Lung microvascular endothelial cell (primary cell): Measurements from ENCODE around the gene SIGLEC12. TPM values are rescaled to one million over a fixed set of nuclear protein-coding genes. Genes with fewer than 3 reads are reported as not detected.
"Not testable (repeated sequence)": the region's sequence is repeated elsewhere in the genome, so short reads cannot be mapped to it uniquely, and the experiment has no call there.

Source experiments
- DNase-seq, 2 donors: peaks; one replicate each; pipeline versions ENCODE4 v3.0.0 to v3.0.0-alpha.2; 2010; ENCODE audit warnings: low read depth in 2 of 2
- total RNA-seq: library from RNA; depleted of rRNA; stranded (reverse); fragments of >200 nt; gene quantifications from 2 replicates; pipeline ENCODE4 v1.2.1, GENCODE V29; 2014

Gene SIGLEC12
- total RNA-seq, 1 donor from 2014 or later, result not detected

DNA sequence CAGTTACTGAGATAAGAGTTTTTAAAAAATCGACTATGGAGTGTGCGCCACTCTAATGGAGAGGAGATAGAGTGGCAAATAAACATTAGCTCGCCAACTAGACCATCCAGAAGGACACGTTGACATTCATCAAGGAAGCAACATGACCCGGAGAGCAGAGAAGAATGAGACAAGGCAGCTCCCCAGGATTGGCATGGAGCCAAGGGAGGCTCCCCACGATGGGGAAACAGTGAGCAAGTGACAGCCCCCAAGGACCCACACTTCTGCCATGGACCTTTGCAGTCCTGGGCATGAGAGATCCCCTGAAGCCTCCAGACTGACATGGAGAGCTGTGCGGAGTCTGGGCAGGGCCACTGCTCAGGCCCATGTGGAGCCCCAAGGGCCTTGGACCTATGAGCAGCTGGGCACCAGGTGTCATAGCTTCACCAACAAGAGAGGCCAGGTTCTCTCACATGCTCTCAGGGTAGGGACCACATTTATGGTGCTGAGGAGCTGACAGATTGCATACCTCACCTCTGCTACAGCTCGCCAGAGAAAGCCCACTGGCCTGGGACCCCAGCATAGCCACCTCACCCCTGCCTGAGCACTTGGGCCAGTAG is 23.2 kb upstream of the SIGLEC12 start:
- no peak for DNase-seq

DNA sequence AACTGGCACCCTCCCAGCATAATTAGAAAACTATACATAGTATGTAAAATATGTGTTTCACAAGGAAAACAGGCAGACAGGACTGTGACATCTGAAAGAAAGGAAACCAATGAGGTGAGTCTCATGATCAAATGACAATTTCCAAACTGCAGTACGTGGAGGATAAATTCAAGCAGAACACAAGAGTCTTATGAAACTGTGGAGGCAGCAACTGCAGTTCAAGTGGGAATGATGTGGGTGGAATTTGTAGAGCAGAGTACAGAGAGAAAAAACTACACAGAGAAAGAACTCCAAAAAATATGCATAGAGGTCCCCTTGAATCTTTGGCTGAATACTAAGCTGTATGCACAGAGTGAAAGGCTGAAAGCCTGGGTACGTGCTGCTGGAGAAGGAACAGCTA is 20.2 kb upstream of the SIGLEC12 start:
- DNase-seq, result no peak

- no peak for DNase-seq
These were observed 19.8 kb upstream of the SIGLEC12 start for GRCh38 chr19:51521357-51521756.

- DNase-seq, result no peak
These were observed 19.1 kb upstream of the SIGLEC12 start for GRCh38 chr19:51520728-51521127.

DNA sequence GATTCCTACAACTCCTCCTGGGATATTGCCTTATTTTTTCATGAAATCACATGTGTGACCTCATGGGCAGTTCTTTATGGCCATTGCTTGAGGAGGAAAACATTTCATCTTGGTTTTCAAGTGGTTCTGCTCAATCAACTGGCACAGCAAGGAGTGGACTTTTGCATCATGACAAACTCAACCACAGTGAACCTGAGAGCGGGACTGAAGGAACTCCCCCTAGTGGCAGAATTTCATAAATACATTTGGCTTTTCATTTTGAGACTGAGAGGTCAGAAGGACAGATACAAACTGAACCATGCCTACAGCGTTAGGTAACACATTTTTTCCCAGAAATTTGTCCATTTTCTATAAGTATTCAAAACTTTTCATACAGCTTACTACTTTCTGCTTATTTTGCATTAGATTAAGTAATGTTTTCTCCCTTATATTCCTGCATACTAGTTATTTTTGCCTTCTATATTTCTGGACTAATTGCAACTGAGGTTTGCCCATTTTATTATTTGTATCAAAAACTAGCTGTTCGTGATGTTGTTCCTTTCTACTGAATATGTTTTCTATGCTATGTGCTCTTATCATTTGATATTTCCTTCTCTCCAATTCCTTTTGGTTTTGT is 13.4 kb upstream of the SIGLEC12 start:
- DNase-seq, result peak; percentile 61 to 68

DNA sequence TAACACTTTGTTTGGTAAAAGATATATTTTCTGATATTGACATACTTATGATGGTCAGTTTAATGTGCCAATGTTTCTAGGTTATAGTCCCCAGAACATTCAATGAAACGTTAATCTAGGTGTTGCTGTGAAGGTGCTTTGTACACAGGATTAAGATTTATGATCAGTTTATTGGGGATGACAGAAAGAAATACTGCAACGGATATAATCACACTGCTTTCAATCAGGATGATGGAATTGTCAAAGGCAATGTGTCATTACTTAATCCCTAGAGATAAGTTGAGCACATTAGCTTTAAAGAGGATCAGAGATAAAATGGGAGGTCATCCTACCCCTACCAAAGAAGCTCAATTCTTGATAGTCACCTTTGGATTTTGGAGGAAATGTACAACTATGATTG is 12.4 kb upstream of the SIGLEC12 start:
- DNase-seq, result no peak

- DNase-seq, result peak; percentile 1 to 10
These were observed 9.8 kb upstream of the SIGLEC12 start for GRCh38 chr19:51511353-51511752.

- no peak for DNase-seq
These were observed 8.4 kb upstream of the SIGLEC12 start for GRCh38 chr19:51509823-51510660.

- DNase-seq, result no peak
These were observed 6.6 kb upstream of the SIGLEC12 start for GRCh38 chr19:51508059-51508733.

- no peak for DNase-seq
These were observed 6.0 kb upstream of the SIGLEC12 start for GRCh38 chr19:51507640-51508058.

- no peak for DNase-seq
These were observed 5.6 kb upstream of the SIGLEC12 start for GRCh38 chr19:51507192-51507591.

GRCh38 chr19:51505904-51506303 is 4.3 kb upstream of the SIGLEC12 start:
- no peak for DNase-seq

DNA sequence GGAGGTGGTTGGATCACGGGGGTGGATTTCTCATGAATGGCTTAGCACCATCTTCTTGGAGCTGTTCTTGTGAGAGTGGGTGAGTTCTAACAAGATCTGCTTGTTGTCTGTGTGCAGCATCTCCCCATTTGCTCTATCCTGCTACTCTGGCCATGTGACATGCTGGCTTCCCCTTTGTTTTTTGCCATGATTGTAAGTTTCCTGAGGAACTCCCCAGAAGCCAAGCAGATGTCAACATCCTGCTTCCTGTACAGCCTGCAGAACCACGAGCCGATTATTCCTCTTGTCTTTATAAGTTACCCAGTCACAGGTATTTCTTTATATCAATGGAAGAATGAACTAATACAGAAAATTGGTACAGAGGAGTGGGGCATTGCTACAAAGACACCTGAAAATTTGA is 2.3 kb upstream of the SIGLEC12 start:
- no peak for DNase-seq

DNA sequence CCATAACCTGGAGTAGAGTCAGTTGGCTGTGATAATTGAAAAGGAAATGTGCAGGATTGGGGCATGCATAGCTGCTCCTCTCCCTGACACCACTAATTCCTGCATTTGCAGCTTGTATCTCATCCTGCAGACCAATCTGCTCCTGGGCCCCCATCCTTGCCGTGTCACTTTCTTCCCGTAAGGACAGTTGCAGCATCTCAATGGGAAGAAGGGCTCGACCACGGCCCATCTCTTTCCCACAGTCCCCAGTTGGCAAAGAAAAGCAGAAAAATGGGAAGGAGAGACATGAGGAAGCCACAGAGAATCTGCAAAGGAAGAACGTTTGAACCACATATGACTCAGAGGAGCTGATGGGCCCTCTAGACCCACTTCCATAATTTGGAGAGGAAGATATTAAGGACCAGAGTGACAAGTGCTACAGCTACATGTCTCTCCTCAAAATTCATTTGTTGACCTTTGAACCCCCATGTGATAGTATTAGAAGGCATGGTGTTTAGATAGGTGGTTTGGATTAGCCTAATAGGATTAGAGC is 1.8 kb upstream of the SIGLEC12 start:
- no peak for DNase-seq

DNA sequence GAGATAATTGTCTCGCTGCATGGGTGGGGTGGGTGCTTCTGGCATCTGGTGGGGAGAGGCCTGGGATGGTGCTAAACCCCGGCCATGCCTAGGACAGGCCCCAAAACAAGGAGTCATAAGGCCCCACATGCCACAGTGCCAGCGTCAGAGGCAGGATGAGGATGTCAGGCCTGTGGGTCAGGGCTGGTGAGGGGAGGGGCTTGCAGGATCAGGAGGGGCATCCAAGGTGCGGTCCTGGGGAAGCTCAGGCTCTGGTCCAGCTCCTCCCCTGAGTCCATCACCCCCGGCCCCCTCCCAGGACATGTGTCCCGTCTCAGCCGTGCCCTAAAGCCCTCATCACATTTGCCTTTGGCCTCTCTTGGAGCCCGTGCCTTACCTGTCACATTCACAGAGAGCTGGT is 669 bp downstream of the SIGLEC12 start:
- DNase-seq, result not testable (repeated sequence)

DNA sequence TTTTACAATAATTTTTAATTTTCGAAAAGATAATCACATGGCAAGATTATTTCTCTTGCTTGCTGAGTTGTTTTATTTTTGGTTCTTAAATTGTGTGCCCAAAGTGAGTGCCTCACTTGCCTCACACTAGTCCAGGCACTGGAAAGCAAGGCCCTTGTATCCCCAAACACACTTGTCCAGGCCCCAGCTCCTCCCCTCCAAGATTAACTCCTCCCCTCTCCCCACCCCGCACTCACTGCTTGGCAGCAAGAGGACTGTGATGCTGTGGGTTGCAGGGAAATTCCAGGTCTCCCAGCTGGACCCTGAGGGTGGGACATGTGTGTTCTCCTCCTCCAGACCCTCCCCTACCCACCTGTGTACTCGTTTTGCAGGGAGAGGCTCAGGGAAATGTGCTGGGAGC is 3.9 kb downstream of the SIGLEC12 start:
- no peak for DNase-seq

- DNase-seq, result no peak
These were observed 7.8 kb downstream of the SIGLEC12 start for GRCh38 chr19:51493776-51494175.

- DNase-seq, result no peak
These were observed 10.0 kb downstream of the SIGLEC12 start for GRCh38 chr19:51491586-51491985.

DNA sequence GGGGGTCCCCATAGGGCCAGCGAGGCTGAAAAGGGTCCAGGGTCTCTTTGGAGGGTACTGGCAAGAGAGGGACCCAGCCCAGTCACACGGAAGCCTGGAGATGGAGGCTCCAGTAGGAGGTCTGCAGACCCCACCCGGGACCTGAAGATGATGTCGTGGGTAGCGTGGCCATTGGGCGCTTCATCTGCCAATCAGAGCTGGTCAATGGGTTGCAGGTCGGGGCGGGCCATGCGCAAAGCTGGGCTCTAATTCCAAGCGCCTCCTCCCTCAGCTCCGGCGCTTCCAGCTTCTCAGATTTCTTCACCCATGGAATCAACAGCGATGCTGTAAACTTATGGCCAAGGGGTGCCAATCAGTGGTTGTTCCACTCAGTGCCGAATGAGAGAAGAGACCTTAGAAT is 10.9 kb downstream of the SIGLEC12 start:
- DNase-seq, result no peak

DNA sequence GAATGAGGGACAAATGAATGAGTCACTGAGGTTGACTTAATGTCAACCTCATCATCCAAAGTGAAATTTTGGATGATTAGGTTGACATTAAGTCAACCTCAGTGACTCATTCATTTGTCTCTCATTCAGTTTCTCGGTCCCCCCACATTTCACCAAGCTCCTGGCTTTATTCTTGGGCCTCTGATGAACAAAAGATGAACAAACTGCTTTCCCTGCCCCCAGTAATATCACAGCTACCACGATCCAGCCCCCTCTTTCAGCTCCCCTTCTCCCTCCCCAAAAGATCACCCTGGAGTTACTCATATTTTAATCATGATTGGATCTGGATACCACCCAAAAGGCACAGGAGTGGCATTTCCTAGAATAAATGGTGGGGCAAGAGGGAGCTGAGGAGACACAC is 12.5 kb downstream of the SIGLEC12 start:
- DNase-seq, result no peak

- DNase-seq, result no peak
These were observed 13.1 kb downstream of the SIGLEC12 start for GRCh38 chr19:51488491-51488890.
